ENCODE measurements around the gene NEU2. TPM values are rescaled to one million over a fixed set of nuclear protein-coding genes. Genes with fewer than 3 reads are reported as not detected.
"Not testable (repeated sequence)": the region's sequence is repeated elsewhere in the genome, so short reads cannot be mapped to it uniquely, and the experiment has no call there.

The NEU2 gene
- total RNA-seq, 8 experiments from 2014 or later: 0.77 TPM; not detected in 7

DNA sequence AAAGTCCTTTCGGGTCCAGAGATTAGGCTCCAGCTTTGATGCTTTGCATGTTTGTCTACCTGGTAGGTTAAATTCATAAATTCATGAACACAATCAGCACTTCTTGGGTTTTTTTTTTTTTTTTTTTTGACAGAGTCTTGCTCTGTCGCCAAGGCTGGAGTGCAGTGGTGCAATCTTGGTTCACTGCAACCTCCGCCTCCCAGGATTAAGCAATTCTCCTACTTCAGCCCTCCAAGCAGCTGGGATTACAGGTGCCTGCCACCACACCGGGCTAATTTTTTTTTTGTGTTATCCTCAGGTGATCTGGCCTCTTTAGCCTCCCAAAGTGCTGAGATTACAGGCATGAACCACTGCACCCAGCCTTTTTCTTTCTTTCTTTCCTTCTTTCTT, 32.7 kb downstream of the NEU2 start:
- 0 to 100% (median 75%) methylated on average over 1 to 3 of the region's 4 CpGs; no CpG with 5 or more reads in 2 of the 10 experiments for WGBS, 10 experiments
- H3K4me3 ChIP-seq; H3K27ac ChIP-seq; ATAC-seq (replicated peaks in 6 of 8); in situ Hi-C loops (cut with MboI; ENCODE audit: low pct_unique_long_range_greater_than_20kb in 2 of 9, low sequenced_read_pairs in 9 of 9, unreplicated experiment in 9 of 9): not testable (repeated sequence)
- H3K4me1 ChIP-seq (replicated peaks in 1 of 2): peaks cover 0 to 16% of the 10 kb centered on the region in 2 donors

DNA sequence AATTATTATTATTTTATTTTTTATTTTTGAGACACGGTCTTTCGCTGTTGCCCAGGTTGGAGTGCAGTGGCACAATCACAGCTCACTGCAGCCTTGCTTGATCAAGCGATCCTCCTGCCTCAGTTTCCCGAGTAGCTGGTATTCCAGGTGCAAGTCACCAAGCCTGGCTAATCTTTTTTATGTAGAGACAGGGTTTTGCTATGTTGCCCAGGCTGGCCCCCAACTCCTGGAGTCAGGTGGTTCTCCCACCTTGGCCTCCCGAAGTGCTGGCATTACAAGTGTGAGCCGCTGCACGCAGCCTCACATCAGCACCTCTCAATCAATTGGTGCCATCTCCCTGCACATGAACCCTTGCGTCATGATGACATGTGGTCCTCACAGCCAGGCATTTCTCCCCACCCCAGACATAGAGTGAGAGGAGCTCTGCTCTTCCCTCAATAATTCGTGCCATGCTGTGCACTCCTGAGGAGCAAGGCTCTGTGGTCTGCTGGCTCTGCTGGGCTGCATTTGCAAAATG, 33.5 kb downstream of the NEU2 start:
- peaks cover 0 to 12% of the 10 kb centered on the region in 2 donors for H3K4me1 ChIP-seq (replicated peaks in 1 of 2)
- no peak overlapping the region for H3K4me3 ChIP-seq
- WGBS, 10 experiments: 82 to 100% (median 87%) methylated on average over 1 to 9 of the region's 9 CpGs; no CpG with 5 or more reads in 4 of the 10 experiments
- H3K27ac ChIP-seq: no peak overlapping the region
- no peak for ATAC-seq (replicated peaks in 6 of 8)
- in situ Hi-C loops (cut with MboI; ENCODE audit: low pct_unique_long_range_greater_than_20kb in 2 of 9, low sequenced_read_pairs in 9 of 9, unreplicated experiment in 9 of 9): no loop called here

DNA sequence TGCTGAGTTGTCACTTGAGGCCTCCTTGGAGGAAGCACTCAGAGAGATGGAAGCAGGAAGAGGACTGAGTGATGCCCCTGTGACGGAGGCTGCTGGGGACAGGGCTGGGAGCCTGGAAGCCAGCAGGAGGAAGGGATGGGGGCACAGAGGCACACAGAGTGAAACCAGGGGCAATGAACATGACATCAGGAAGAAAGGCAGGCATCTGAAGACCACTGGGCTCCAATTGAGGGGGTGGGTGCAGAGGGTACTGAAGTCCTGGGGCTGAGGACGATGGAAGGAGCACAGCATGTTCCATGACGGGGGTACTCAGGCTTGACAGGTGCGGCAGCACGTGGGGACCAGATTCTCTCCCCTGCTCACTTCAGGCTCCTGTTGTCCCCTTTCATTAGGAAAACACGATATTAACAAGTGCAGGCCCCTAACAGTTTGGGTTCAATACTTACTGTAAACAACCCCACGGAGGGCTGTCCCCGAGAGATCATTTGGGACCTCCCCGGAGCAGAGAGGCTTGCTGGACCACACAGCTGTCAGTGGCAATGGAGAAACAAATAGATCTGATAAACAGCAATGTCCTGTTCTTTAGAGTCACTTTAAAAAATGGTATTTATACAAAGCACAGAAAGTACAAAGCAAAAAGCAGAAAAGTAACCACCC, 36.4 kb downstream of the NEU2 start:
- no peak for ATAC-seq (replicated peaks in 6 of 8)
- H3K4me3 ChIP-seq: no peak overlapping the region
- WGBS, 10 experiments: 33 to 94% (median 70%) methylated on average over 2 to 7 of the region's 9 CpGs; no CpG with 5 or more reads in 3 of the 10 experiments
- no peak overlapping the region for H3K27ac ChIP-seq
- no peaks in the 10 kb centered on the region for H3K4me1 ChIP-seq (replicated peaks in 1 of 2)
- in situ Hi-C loops (cut with MboI; ENCODE audit: low pct_unique_long_range_greater_than_20kb in 2 of 9, low sequenced_read_pairs in 9 of 9, unreplicated experiment in 9 of 9): no loop called here

DNA sequence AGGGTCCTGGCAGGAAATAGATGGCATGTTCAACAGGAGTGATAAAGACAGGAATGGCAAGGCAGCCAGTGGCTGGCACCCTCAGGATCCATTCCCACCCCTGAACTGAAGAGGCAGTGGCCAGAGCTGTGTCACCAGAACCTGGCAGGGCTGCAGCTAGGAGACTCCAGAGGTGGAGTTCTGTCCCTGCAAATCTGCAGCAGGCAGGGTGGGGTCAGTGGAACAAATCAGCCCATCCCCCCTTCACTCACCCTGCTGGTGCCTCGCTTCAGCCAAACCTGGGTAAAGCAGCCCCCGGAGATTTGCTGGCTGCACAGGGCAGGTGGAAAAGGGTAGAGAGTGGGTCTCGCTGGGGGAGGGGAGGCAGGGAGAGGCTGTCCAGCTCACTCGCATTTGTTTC, 40.4 kb downstream of the NEU2 start:
- peak in 2 of 8 experiments; percentile 11 to 17 for ATAC-seq (replicated peaks in 6 of 8)
- in situ Hi-C loops (cut with MboI; ENCODE audit: low pct_unique_long_range_greater_than_20kb in 2 of 9, low sequenced_read_pairs in 9 of 9, unreplicated experiment in 9 of 9): no loop called here
- H3K27ac ChIP-seq: no peak overlapping the region
- no peak overlapping the region for H3K4me3 ChIP-seq
- H3K4me1 ChIP-seq (replicated peaks in 1 of 2): no peaks in the 10 kb centered on the region
- 0 to 100% (median 78%) methylated on average over 1 to 3 of the region's 4 CpGs; no CpG with 5 or more reads in 6 of the 10 experiments for WGBS, 10 experiments

DNA sequence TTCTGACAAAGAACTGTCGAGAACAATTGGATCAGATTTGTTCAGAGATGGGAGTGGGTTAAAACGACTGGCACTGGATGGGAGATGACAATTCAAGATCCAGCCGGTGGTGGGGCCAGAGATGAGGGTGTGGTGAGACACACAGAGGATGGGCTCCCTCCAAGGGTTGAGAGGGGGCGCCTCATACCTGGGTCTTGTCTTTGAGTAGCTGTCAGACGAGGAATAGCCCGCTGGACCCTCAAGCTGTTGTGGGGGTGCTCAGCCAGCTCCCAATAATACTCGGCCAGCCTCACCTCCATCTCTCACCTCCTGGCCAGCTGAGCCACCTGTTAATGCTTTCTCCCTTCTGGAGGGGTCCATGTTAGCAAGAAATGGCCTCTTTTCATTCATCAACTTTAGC, 41.6 kb downstream of the NEU2 start:
- no peak for ATAC-seq (replicated peaks in 6 of 8)
- in situ Hi-C loops (cut with MboI; ENCODE audit: low pct_unique_long_range_greater_than_20kb in 2 of 9, low sequenced_read_pairs in 9 of 9, unreplicated experiment in 9 of 9): no loop called here
- 18 to 83% (median 68%) methylated on average over 2 to 4 of the region's 7 CpGs; no CpG with 5 or more reads in 4 of the 10 experiments for WGBS, 10 experiments

DNA sequence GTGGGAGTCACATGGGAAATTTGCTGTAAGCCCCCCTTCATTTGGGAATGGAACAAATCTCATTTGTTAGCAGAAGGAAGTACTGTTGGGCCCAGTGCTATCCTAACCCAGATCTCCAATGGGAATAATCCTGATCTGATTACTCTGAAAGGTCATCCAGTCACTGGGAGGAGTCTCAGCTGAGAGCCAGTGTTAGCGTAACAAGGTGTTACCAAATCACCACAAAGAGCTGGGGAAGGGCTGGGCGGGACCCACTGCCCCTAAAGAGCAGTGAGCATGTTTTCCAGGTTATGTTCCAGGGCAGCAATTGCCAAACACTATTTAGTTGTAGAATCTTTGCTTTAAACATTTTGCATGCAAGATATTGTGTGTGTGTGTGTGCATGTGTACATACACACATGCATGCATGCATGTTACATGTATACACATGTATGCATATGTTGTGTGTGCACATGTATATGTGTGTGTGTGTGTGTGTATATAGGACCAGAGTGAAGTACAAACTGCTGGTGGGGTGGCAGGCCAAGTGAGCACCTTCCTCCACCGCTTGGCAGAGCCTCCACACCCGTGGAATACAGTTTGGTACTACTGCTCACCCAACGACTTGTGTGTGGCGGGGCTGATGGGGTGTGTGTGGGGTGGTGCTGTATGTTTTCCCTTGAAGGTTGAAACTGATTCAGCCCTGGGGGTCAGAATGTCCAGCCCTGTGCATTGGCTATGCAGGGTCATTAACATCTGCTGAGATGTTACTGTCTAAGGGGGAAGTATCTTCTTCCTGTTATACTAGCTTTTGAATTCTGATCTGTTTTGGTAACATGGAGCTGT, 42.9 kb downstream of the NEU2 start:
- WGBS, 10 experiments: 81 to 100% (median 100%) methylated on average over 1 to 5 of the region's 6 CpGs; no CpG with 5 or more reads in 7 of the 10 experiments
- no peak overlapping the region for H3K4me3 ChIP-seq
- no peaks in the 10 kb centered on the region for H3K4me1 ChIP-seq (replicated peaks in 1 of 2)
- no peak overlapping the region for H3K27ac ChIP-seq
- in situ Hi-C loops (cut with MboI; ENCODE audit: low pct_unique_long_range_greater_than_20kb in 2 of 9, low sequenced_read_pairs in 9 of 9, unreplicated experiment in 9 of 9): no loop called here
- peak in 4 of 8 experiments; percentile 8 to 96 (median 93) for ATAC-seq (replicated peaks in 6 of 8)

More for the DNA sequence above, 41.6 kb downstream of the NEU2 start:
- H3K27ac ChIP-seq: no peak overlapping the region
- no peaks in the 10 kb centered on the region for H3K4me1 ChIP-seq (replicated peaks in 1 of 2)
- H3K4me3 ChIP-seq: no peak overlapping the region

DNA sequence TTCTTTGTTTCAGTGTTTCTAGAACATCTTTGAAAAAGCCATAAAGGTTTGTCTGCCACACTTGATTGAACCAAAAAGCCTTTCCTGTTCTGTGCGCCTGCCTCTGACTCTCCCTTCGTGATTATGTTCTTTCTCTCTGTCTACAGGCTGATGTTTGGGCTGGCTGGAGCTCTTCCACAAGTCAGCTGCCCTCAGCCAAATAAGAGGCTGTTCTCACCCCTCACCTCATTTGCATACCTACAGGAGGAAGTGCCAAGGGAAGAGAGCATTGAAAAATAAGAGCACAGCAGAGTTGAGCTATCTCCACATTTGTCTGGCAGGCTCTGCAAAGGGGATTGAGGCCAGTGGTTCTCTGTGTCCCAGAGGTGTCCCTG, 43.5 kb downstream of the NEU2 start:
- in situ Hi-C loops (cut with MboI; ENCODE audit: low pct_unique_long_range_greater_than_20kb in 2 of 9, low sequenced_read_pairs in 9 of 9, unreplicated experiment in 9 of 9): no loop called here
- H3K4me3 ChIP-seq: no peak overlapping the region
- WGBS, 10 experiments: 0 to 88% (median 46%) methylated on average over 1 to 2 of the region's 2 CpGs; no CpG with 5 or more reads in 2 of the 10 experiments
- peak in 5 of 8 experiments; percentile 46 to 85 (median 66) for ATAC-seq (replicated peaks in 6 of 8)
- no peak overlapping the region for H3K27ac ChIP-seq
- H3K4me1 ChIP-seq (replicated peaks in 1 of 2): no peaks in the 10 kb centered on the region

DNA sequence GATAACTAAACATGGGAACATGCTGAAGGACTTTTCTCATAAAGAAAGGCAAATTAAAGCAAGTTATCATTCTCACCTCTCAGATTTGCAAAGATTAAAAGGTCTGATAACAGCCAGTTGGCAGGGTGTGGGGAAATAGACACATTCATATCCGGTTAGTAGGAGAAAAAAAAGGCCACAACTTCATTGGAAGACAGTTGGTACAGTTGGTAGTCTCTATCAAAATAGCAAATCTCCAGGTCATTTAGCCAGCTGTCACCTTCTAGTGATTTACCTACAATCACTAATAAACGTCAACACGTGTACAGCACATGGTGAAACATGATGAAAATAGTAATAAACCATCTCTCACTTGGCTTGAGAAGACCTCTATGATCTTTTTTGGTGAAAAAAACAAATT, 44.3 kb downstream of the NEU2 start:
- in situ Hi-C loops (cut with MboI; ENCODE audit: low pct_unique_long_range_greater_than_20kb in 2 of 9, low sequenced_read_pairs in 9 of 9, unreplicated experiment in 9 of 9): no loop called here
- no peak overlapping the region for H3K27ac ChIP-seq
- WGBS, 10 experiments: 34 to 100% (median 92%) methylated on average over 1 to 3 of the region's 3 CpGs

DNA sequence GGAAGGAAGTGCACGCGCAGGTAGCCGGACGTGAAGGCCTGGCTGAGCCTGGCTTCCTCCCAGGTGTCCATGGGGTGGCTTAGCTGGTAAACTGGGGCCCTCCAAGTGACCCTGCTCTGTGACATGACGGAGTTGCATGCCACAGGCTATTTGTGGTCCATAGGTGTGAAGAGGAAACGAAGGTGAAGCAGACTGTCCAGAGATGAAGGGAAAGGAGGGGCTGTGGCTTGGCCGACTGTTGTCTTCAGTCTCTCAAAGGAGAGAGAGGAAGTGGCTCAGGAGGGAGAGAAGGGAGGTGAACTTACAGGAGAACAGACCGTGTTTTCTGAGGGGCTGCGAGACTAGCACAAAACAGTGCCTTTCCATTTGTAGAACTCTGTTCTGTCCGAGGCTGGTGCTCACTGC, 47.0 kb downstream of the NEU2 start:
- no peak overlapping the region for H3K27ac ChIP-seq
- ATAC-seq (replicated peaks in 6 of 8): no peak
- H3K4me1 ChIP-seq (replicated peaks in 1 of 2): no peaks in the 10 kb centered on the region
- WGBS, 10 experiments: 59 to 92% (median 76%) methylated on average over 1 to 8 of the region's 10 CpGs; no CpG with 5 or more reads in 2 of the 10 experiments
- in situ Hi-C loops (cut with MboI; ENCODE audit: low pct_unique_long_range_greater_than_20kb in 2 of 9, low sequenced_read_pairs in 9 of 9, unreplicated experiment in 9 of 9): no loop called here
- H3K4me3 ChIP-seq: no peak overlapping the region

More for the DNA sequence above, 44.3 kb downstream of the NEU2 start:
- Histone ChIP-seq H3K4me3 (no peak overlapping the region), H3K4me1 (replicated peaks in 1 of 2) (no peaks in the 10 kb centered on the region)
- ATAC-seq (replicated peaks in 6 of 8): no peak

DNA sequence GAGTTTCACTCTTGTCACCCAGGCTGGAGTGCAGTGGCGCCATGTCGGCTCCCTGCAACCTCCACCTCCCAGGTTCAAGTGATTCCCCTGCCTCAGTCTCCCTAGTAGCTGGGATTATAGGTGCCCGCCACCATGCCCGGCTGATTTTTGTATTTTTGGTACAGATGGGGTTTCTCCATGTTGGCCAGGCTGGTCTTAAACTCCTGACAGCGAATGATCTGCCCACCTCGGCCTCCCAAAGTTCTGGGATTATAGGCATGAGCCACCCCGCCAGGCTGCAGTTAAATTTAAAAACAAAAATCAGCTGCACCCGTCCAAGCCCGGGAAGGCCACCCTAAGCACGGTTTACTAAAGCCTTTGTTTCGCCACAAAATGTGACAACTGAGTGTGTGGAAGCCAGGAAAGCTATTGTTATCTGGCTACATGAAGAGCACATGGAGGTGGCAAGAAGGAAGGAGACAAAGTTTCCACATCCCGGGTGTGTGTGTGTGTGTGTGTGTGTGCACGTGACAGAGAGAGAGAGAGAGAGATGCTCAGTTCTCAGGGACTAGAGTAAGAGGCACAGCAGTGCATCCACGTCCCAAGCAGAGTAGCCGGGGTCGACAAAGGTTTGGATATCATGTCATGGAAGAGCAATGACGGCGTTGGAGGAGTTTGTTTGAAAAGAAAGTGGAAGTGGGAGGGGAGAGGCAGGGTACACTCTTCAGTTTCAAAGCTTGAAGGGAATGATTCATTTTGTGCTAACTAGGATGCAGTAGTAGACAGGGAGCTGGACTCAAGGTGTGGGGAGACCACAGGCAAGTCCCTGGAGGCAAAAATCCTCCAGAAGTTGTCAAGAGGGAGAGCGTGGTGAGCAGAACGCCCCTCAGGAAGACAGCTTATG, 47.7 kb downstream of the NEU2 start:
- 48 to 94% (median 80%) methylated on average over 2 to 15 of the region's 20 CpGs for WGBS, 10 experiments

DNA sequence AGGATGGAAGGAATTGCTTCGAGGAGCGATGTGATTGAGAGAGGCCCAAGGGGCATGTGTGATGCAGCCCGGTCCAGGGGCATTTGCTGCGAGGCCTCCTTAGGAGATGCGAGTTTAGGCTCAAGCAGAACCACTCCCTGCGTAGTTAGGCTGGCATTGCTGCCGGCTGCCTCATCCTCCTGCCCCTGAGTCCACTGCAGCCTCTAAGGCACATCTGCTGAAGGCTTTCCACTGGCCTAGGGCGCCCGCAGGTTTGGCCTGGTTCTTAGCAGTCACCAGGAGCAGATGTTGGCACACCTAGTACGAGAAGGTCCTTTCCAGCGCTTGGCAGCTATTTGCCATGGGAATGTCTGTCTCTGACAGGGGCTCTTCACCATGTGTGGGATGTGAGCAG, 48.4 kb downstream of the NEU2 start:
- 0 to 100% (median 73%) methylated on average over 1 to 10 of the region's 11 CpGs; no CpG with 5 or more reads in 4 of the 10 experiments for WGBS, 10 experiments
- no peak for ATAC-seq (replicated peaks in 6 of 8)
- no peak overlapping the region for H3K4me3 ChIP-seq
- no peak overlapping the region for H3K27ac ChIP-seq
- no peaks in the 10 kb centered on the region for H3K4me1 ChIP-seq (replicated peaks in 1 of 2)
- in situ Hi-C loops (cut with MboI; ENCODE audit: low pct_unique_long_range_greater_than_20kb in 2 of 9, low sequenced_read_pairs in 9 of 9, unreplicated experiment in 9 of 9): no loop called here

More for the DNA sequence above, 47.7 kb downstream of the NEU2 start:
- in situ Hi-C loops (cut with MboI; ENCODE audit: low pct_unique_long_range_greater_than_20kb in 2 of 9, low sequenced_read_pairs in 9 of 9, unreplicated experiment in 9 of 9): no loop called here
- H3K4me1 ChIP-seq (replicated peaks in 1 of 2): no peaks in the 10 kb centered on the region
- H3K4me3 ChIP-seq: no peak overlapping the region
- H3K27ac ChIP-seq: no peak overlapping the region
- no peak for ATAC-seq (replicated peaks in 6 of 8)

DNA sequence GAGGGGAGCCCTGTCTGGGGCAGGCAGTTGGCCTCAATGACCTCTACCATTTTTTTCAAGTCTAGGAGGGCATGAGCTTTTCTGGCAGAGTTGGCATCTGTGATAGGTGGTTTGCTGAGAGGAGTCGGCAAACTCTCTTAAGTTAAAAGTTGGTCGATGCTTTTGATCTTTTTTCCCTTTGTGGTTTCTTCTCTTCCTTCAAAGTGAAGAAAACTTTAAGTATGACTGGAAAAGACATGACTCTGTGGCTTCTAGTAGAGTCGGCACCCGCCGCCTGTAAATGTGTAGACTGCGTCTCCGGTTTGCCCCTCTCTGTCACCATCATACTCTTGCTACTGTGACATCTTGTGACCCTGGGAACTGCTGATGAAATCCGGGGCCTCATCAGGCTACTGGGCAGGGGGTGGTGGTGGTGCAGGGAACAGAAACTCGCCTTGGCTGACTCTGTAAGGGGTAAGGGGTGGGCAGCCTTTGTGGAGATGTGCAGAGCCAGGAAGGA, 48.8 kb downstream of the NEU2 start:
- no peak for ATAC-seq (replicated peaks in 6 of 8)
- no peak overlapping the region for H3K27ac ChIP-seq
- no peak overlapping the region for H3K4me3 ChIP-seq
- H3K4me1 ChIP-seq (replicated peaks in 1 of 2): no peaks in the 10 kb centered on the region
- WGBS, 10 experiments: 44 to 95% (median 81%) methylated on average over 2 to 9 of the region's 9 CpGs; no CpG with 5 or more reads in 3 of the 10 experiments
- in situ Hi-C loops (cut with MboI; ENCODE audit: low pct_unique_long_range_greater_than_20kb in 2 of 9, low sequenced_read_pairs in 9 of 9, unreplicated experiment in 9 of 9): no loop called here

Data from motor neuron (in vitro differentiated cells).